Liver (tissue), 2 donors: Measurements from ENCODE around the gene COA1.

Experiments
- TF ChIP-seq, protein P1 (sequence below): IDR thresholded peaks from 2 replicates; pipeline ENCODE4 v1.6.1; 2016; ENCODE audit warnings: antibody characterized with exemption
- TF ChIP-seq, protein P2 (sequence below): fragments of 150-350 bp; IDR thresholded peaks from 2 replicates; pipeline ENCODE4 v1.5.1; 2017; ENCODE audit warnings: improper control_type of control experiment, low read depth, low read length; ENCODE audit not compliant: missing input control
- donor health status: healthy.

DNA sequence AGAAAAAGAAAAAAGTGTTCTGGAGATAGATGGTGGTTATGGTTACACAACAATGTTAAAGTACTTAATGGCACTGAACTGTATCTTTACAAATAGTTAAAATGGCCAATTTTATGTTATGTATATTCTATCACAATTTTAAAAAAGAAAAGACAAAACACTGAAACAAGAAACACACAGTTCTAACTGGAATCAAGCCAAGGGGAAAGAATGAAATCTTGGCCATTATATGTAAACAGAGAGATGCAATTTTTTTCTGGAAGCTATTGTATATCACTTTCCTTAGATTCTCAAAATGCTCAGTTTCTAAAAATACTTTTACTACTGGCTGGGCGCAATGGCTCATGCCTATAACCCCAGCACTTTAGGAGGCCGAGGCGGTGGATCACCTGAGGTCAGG is 4.1 kb downstream of the COA1 start:
- TF ChIP-seq, protein P1, sequence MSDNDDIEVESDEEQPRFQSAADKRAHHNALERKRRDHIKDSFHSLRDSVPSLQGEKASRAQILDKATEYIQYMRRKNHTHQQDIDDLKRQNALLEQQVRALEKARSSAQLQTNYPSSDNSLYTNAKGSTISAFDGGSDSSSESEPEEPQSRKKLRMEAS, result no peak
- TF ChIP-seq, protein P2, sequence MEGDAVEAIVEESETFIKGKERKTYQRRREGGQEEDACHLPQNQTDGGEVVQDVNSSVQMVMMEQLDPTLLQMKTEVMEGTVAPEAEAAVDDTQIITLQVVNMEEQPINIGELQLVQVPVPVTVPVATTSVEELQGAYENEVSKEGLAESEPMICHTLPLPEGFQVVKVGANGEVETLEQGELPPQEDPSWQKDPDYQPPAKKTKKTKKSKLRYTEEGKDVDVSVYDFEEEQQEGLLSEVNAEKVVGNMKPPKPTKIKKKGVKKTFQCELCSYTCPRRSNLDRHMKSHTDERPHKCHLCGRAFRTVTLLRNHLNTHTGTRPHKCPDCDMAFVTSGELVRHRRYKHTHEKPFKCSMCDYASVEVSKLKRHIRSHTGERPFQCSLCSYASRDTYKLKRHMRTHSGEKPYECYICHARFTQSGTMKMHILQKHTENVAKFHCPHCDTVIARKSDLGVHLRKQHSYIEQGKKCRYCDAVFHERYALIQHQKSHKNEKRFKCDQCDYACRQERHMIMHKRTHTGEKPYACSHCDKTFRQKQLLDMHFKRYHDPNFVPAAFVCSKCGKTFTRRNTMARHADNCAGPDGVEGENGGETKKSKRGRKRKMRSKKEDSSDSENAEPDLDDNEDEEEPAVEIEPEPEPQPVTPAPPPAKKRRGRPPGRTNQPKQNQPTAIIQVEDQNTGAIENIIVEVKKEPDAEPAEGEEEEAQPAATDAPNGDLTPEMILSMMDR, result no peak
